IPS-11a (cell line): ENCODE measurements around the gene GDPD1.
"Not testable (repeated sequence)": the region's sequence is repeated elsewhere in the genome, so short reads cannot be mapped to it uniquely, and the experiment has no call there.

Source experiments
- H3K4me3 ChIP-seq: one replicate; pipeline ENCODE4 v1.5.1; 2013; ENCODE audit warnings: low read depth, low read length, control low read depth

The GDPD1 gene

DNA sequence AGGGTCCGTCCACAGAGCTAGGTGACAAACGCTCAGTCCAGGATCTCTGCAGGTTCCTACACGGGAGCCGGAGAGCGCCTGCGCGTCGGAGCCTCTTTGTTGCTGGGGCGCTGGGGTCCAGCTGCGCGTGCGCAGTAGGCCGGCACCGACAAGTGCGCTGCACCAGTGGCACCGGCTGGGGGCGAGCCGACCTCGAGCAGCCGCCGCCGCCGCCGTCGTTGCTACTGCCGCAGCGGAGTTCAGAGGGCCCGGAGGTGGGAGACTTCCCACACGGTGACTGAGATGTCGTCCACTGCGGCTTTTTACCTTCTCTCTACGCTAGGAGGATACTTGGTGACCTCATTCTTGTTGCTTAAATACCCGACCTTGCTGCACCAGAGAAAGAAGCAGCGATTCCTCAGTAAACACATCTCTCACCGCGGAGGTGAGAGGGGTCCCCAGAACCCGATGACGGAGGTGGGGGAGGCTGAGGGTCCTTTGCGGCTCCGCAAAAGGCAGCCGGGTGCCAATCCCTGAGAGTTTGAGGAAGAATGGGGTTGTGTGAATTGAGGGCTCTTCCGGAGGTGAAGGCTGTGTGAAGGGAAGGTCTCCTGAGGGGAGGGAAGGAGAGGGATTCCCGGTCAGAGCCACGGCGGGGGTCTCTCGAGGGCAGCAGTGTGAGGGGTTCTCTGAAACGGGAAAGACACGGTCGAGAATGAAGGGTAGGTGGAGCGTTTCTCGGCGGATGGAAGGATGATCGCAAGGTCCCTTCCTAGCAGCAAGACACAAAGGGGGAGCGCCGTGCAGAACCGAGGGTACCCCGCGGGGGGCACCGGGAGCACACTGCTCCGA lies at the start of gene GDPD1:
TSS of gene GDPD1 (plus strand) at position 184 of the 831 bp plus-strand sequence. CDS start at position 283, 99 bp downstream.
- H3K4me3 ChIP-seq, result peak within 1 kb of the TSS; percentile 77

DNA sequence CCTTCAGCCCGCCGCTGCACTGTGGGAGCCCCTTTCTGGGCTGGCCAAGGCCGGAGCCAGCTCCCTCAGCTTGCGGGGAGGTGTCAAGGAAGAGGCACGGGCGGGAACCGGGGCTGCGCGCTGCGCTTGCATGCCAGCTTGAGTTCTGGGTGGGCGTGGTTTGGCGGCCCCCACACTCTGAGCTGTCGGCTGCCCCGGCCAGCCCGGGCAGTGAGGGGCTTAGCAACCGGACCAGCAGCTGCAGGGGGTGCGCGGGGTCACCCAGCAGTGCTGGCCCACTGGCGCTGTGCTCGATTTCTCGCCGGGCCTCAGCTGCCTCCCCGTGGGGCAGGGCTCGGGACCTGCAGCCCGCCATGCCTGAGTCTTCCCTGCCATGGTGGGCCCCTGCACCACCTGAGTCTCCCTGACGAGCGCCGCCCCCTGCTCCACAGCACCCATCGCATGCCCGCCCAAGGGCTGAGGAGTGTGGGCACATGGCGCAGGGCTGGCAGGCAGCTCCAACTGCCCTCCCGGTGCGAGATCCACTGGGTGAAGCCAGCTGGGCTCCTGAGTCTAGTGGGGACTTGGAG lies 47.8 kb upstream of the GDPD1 start:
- H3K4me3 ChIP-seq, result no peak overlapping the region

GRCh38 chr17:59174671-59175070 lies 45.6 kb upstream of the GDPD1 start:
- no peak overlapping the region for H3K4me3 ChIP-seq

DNA sequence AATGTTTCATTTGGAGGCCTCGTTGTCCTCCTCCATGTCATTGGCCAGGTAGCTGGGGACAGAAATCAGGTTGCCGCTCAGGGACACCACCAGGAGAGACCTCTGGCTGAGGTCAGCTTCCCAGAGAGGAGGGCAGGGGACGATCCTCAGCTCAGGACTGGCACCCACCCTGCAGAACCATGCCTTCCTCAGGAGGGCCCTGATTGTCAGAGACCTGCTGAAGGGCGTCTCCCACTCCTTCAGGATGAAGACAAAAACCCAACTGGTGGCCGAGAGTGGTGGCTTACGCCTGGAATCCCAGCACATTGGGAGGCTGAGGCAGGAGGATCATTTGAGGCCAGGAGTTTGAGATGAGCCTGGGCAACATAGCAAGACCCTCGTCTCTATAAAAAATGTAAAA lies 45.2 kb upstream of the GDPD1 start:
- H3K4me3 ChIP-seq, result no peak overlapping the region

- H3K4me3 ChIP-seq, result no peak overlapping the region
These were observed 41.9 kb upstream of the GDPD1 start for GRCh38 chr17:59178266-59178985.

- not testable (repeated sequence) for H3K4me3 ChIP-seq
These were observed 40.7 kb upstream of the GDPD1 start for GRCh38 chr17:59179601-59180000.

DNA sequence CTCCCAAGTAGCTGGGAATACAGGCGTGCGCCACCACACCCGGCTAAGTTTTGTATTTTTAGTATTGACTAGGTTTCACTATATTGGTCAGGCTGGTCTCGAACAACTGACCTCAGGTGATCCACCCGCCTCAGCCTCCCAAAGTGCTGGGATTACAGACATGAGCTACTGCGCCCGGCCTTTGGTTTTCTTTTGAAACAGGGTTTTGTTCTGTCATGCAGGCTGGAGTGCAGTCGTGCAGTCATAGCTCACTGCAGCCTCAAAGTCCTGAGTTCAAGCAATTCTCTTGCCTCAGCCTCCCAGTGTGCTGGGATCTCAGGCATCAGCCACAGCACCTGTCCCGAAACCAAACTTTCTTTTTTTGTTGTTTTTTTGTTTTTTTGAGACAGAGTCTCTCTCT lies 39.7 kb upstream of the GDPD1 start:
- no peak overlapping the region for H3K4me3 ChIP-seq

DNA sequence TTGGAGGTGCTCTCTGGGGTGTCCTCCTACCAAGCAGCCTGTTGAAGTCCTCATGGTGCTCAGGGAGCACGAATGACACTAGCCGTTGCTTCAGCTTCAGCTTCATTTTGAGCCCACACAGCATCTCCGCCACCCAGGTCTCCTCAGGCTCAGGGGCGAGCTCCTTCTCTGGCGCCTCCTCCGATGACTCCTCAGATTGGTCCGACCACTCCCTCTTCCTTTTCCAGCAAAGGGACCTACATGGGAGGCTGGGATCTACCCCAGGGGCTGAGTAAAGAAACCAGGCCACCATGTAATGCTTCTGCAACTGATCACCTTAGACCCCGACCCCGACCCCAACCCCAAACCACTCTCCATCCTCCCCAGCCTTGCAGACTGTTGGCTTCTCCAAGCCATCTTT lies 38.8 kb upstream of the GDPD1 start:
- no peak overlapping the region for H3K4me3 ChIP-seq

GRCh38 chr17:59185997-59186396 lies 34.3 kb upstream of the GDPD1 start:
- no peak overlapping the region for H3K4me3 ChIP-seq

GRCh38 chr17:59186850-59187249 lies 33.5 kb upstream of the GDPD1 start:
- no peak overlapping the region for H3K4me3 ChIP-seq

- H3K4me3 ChIP-seq, result no peak overlapping the region
These were observed 29.5 kb upstream of the GDPD1 start for GRCh38 chr17:59190806-59191205.

DNA sequence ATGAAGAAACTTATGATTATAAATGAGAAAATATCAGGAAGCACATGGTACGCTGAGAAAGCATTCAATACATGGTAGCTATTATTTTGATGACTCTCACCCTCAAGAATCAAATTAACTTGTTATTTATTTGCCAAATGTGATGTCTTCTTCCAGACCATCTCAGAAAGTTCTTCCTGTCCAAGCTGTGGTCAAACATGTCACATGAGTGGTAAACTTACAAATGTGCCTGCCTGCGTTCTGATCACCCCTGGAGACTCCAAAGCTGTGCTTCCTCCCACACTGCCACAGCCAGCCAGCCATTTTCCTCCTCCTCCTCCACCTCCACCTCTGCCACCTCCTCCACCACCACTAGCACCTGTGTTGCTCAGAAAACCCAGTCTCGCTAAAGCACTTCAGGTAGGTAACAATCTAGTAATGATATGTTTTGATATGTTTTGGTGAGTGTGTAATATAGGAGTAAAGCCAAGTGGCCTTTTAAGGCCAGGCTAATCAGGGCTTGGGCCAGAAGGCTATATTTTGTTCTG lies 26.9 kb upstream of the GDPD1 start:
- H3K4me3 ChIP-seq, result no peak overlapping the region

DNA sequence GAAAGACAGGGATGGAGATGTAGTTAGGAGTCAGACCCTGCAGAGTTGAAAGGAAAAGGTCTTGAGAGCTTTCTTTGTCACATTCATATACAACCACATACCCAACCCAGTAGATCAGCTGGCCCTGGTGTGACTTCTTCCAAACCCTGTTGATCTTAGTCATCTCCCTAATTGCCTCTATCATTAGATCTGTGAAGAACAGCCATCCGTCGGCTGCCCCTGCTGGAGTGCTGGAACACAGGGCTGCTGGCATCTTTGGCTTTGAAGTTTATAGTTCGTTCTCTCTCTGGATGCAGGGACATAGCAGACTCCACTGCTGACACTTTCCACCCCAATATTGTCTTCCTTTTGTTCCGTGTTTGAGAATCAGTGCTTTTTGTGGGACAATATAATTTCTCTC lies 20.9 kb upstream of the GDPD1 start:
- no peak overlapping the region for H3K4me3 ChIP-seq

DNA sequence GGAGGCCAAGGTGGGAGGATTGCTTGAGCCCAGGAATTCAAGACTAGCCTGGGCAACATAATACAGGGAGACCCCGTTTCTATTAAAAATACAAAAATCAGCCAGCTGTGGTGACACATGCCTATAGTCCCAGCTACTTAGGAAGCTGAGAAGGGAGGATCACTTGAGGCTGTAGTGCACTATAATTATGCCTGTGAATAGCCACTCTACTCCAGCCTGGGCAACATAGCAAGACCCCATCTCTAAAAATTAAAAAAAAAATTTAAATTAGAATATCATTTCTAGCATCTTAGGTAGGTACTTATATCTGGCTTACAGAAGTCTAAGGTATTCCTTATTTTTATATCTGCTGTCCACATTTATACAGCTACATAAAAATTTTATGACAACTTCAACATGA lies 18.0 kb upstream of the GDPD1 start:
- H3K4me3 ChIP-seq, result no peak overlapping the region

- no peak overlapping the region for H3K4me3 ChIP-seq
These were observed 941 bp upstream of the GDPD1 start for GRCh38 chr17:59219370-59219769.

GRCh38 chr17:59219992-59220327 lies 351 bp upstream of the GDPD1 start:
- peak overlapping the region; percentile 17 for H3K4me3 ChIP-seq

DNA sequence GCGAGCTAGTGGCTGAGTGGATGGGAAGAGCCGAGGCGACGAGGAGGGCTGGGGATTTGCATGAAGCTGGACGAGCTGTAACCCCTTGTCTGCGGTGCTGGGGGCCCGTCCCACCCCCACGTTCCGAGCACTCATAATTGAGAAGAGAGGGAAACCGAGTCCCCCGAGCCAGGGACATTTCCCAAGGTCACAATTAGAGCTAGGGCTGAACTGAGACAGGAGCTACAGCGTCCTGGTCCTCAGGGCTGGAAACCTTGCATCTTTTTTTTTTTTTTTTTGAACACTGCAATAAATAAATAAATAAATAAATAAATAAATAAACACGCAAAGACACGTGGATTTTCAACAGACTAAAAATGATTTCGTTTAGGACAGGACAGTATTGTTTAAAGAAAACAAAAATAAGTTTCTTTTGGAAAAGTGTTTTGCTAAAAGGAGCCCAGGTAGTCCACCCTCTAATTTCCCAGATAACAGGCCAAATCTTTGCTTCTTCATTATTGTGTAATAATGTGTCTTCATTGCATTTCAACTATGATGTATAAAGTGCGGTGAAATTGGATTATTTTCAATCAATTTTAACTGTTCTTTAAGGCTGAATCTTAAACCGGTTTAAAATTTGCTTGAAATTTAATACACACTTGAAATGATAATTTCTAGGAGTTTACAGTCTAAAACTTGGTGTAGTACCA lies 992 bp downstream of the GDPD1 start:
- H3K4me3 ChIP-seq, result peak overlapping the region; percentile 77

DNA sequence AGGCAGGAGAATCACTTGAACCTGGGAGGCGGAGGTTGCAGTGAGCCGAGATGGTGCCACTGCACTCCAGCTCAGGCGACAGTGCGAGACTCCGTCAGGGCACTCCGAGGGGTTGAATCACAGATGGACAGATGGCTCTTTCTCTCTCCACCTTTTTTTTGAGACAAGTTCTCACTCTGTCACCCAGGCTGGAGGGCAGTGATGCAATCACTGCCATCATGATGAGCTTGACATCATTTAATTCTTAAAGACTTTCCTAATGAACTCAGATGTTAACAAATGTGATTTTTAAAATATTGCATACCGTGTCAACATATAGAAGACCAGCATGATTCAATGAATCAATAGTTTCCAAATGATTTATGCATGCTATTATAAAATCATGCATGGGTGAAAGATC lies 3.5 kb downstream of the GDPD1 start:
- H3K4me3 ChIP-seq, result no peak overlapping the region

GRCh38 chr17:59228588-59228987 lies 8.3 kb downstream of the GDPD1 start:
- not testable (repeated sequence) for H3K4me3 ChIP-seq

GRCh38 chr17:59230764-59231163 lies 10.5 kb downstream of the GDPD1 start:
- H3K4me3 ChIP-seq, result no peak overlapping the region

DNA sequence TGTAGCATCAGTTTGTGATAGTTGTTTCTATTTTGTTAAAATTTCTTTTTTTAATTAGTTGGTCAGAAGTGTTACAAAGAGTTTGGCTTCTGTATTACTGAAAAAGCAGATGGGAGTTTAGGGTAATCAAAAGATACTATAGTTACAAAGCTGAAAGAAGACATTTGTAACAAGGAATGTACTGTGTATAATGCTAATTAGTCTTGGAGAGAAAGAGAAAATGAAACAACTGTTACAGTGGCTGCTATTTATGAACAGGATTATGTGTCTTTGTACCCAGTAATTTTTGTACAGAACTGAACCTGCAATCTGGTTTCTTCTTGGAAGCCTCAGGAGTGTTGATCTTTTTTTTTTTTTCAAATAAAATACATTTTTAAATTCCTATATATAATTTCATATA lies 14.3 kb downstream of the GDPD1 start:
- H3K4me3 ChIP-seq, result no peak overlapping the region
